HepG2 (cell line): ENCODE data around the gene LMNA. TPM values are rescaled to one million over a fixed set of nuclear protein-coding genes. Genes with fewer than 3 reads are reported as not detected.
A peak's percentile ranks its signal among the peaks of the same experiment; 100 is the strongest.

Source experiments
- ATF7-NPFF ChIP-seq: sonication (generic); formaldehyde crosslinking; IDR thresholded peaks from 2 replicates; pipeline ENCODE4 v1.8.1; 2023; ENCODE audit warnings: mild to moderate bottlenecking, low read depth, missing genetic modification reagents, moderate library complexity
- HNRNPH1 ChIP-seq: fragments of 200-400 bp; formaldehyde crosslinking; optimal IDR thresholded peaks from 2 replicates; pipeline ENCODE3; 2017; ENCODE audit warnings: mild to moderate bottlenecking, low read depth, low read length
- KDM1A ChIP-seq: IDR thresholded peaks from 2 replicates; pipeline ENCODE4 v1.6.1; 2016; ENCODE audit warnings: missing compliant biosample characterization
- MTF2 ChIP-seq: sonication (generic); formaldehyde crosslinking; IDR thresholded peaks from 2 replicates; pipeline ENCODE4 v1.5.0; 2020; ENCODE audit warnings: missing genetic modification reagents, borderline replicate concordance
- NFE2L1 ChIP-seq: sonication (generic); formaldehyde crosslinking; IDR thresholded peaks from 2 replicates; pipeline ENCODE4 v1.4.0; 2020; ENCODE audit warnings: missing genetic modification reagents, mild to moderate bottlenecking, borderline replicate concordance
- NR2F1 ChIP-seq, 2 experiments: fragments of 450-650 bp in 1 of 2; formaldehyde crosslinking in 1 of 2; IDR thresholded peaks; 2 replicates each; pipeline versions ENCODE4 v1.5.0 to v1.6.1; 2016 to 2020; ENCODE audit warnings: mild to moderate bottlenecking in 1 of 2, missing compliant biosample characterization in 1 of 2, missing genetic modification reagents in 1 of 2, moderate library complexity in 1 of 2
- NR2F2 ChIP-seq: IDR thresholded peaks from 2 replicates; pipeline ENCODE4 v1.6.1; 2012; ENCODE audit warnings: low read depth, inconsistent platforms, borderline replicate concordance
- RFXANK ChIP-seq: IDR thresholded peaks from 2 replicates; pipeline ENCODE4 v1.6.1; 2016
- SSRP1 ChIP-seq: IDR thresholded peaks from 2 replicates; pipeline ENCODE4 v1.6.1; 2016; ENCODE audit warnings: control low read depth
- ZBTB34 ChIP-seq: sonication (generic); formaldehyde crosslinking; IDR thresholded peaks from 2 replicates; pipeline ENCODE4 v1.8.0; 2022; ENCODE audit warnings: mild to moderate bottlenecking, missing genetic modification reagents
- ZBTB38 ChIP-seq: sonication (generic); formaldehyde crosslinking; IDR thresholded peaks from 2 replicates; pipeline ENCODE4 v1.5.1; 2020; ENCODE audit warnings: mild to moderate bottlenecking, missing genetic modification reagents
- ZBTB46 ChIP-seq: sonication (generic); formaldehyde crosslinking; IDR thresholded peaks from 2 replicates; pipeline ENCODE4 v1.4.0; 2020; ENCODE audit warnings: mild to moderate bottlenecking, missing genetic modification reagents, borderline replicate concordance
- ZFP90 ChIP-seq: sonication (generic); formaldehyde crosslinking; IDR thresholded peaks from 2 replicates; pipeline ENCODE4 v1.8.0; 2022; ENCODE audit warnings: missing genetic modification reagents, mild to moderate bottlenecking, inconsistent platforms, borderline replicate concordance
- ZNF101 ChIP-seq: sonication (generic); formaldehyde crosslinking; IDR thresholded peaks from 2 replicates; pipeline ENCODE4 v1.4.0; 2020; ENCODE audit warnings: mild to moderate bottlenecking, low read depth, missing genetic modification reagents, borderline replicate concordance
- ZNF136 ChIP-seq: sonication (generic); formaldehyde crosslinking; IDR thresholded peaks from 2 replicates; pipeline ENCODE4 v1.8.1; 2022; ENCODE audit warnings: low read depth, mild to moderate bottlenecking, moderate library complexity, missing genetic modification reagents
- ZNF329 ChIP-seq: sonication (generic); formaldehyde crosslinking; IDR thresholded peaks from 2 replicates; pipeline ENCODE4 v1.9.0; 2021; ENCODE audit warnings: low read depth, mild to moderate bottlenecking, missing genetic modification reagents
- ZNF430 ChIP-seq: sonication (generic); formaldehyde crosslinking; IDR thresholded peaks from 2 replicates; pipeline ENCODE4 v1.9.0; 2021; ENCODE audit warnings: mild to moderate bottlenecking, missing genetic modification reagents
- ZNF468 ChIP-seq: sonication (generic); formaldehyde crosslinking; IDR thresholded peaks from 2 replicates; pipeline ENCODE4 v1.8.0; 2022; ENCODE audit warnings: mild to moderate bottlenecking, moderate library complexity, missing genetic modification reagents
- polyA plus RNA-seq, 8 experiments: library from polyadenylated mRNA; depleted of rRNA in 3 of 8; stranded (reverse) in 7 of 8; unstranded in 1 of 8; fragments of >200 nt; fragmentation: Illumina TruSeq in 4 of 8; extraction: Trizol in 4 of 8; gene quantifications; 2 replicates each; pipeline versions ENCODE4 v1.2.1 to v1.2.3, GENCODE V29; 2011 to 2016; ENCODE audit warnings: low read depth in 4 of 8, missing spikeins in 1 of 8, mixed read lengths in 1 of 8; ENCODE audit not compliant: insufficient read depth in 1 of 8
- total RNA-seq, 5 experiments: library from RNA; depleted of rRNA; stranded (reverse); fragments of >200 nt; fragmentation: Illumina TruSeq; extraction: Trizol; gene quantifications; 2 replicates each; pipeline ENCODE4 v1.2.3, GENCODE V29; 2016; ENCODE audit warnings: low read depth in 1 of 5
- TF ChIP-seq, protein P1 (sequence below): sonication (generic); formaldehyde crosslinking; IDR thresholded peaks from 2 replicates; pipeline ENCODE4 v1.4.0; 2020; ENCODE audit warnings: missing genetic modification reagents
- TF ChIP-seq, protein P2 (sequence below): sonication (generic); formaldehyde crosslinking; IDR thresholded peaks from 2 replicates; pipeline ENCODE4 v1.5.0; 2020; ENCODE audit warnings: missing genetic modification reagents, mild to moderate bottlenecking, borderline replicate concordance
- TF ChIP-seq, protein P3 (sequence below): sonication (generic); formaldehyde crosslinking; IDR thresholded peaks from 2 replicates; pipeline ENCODE4 v1.4.0; 2020; ENCODE audit warnings: mild to moderate bottlenecking, missing genetic modification reagents
- TF ChIP-seq, protein P4 (sequence below): sonication (generic); formaldehyde crosslinking; IDR thresholded peaks from 2 replicates; pipeline ENCODE4 v1.8.1; 2023; ENCODE audit warnings: missing genetic modification reagents, mild to moderate bottlenecking, borderline replicate concordance

LMNA gene
- total and polyA plus RNA-seq, 2 of the 13 experiments (the other 11 are each of a cell fraction or from before 2014, with no cell fraction given) = 107 to 225 TPM

DNA sequence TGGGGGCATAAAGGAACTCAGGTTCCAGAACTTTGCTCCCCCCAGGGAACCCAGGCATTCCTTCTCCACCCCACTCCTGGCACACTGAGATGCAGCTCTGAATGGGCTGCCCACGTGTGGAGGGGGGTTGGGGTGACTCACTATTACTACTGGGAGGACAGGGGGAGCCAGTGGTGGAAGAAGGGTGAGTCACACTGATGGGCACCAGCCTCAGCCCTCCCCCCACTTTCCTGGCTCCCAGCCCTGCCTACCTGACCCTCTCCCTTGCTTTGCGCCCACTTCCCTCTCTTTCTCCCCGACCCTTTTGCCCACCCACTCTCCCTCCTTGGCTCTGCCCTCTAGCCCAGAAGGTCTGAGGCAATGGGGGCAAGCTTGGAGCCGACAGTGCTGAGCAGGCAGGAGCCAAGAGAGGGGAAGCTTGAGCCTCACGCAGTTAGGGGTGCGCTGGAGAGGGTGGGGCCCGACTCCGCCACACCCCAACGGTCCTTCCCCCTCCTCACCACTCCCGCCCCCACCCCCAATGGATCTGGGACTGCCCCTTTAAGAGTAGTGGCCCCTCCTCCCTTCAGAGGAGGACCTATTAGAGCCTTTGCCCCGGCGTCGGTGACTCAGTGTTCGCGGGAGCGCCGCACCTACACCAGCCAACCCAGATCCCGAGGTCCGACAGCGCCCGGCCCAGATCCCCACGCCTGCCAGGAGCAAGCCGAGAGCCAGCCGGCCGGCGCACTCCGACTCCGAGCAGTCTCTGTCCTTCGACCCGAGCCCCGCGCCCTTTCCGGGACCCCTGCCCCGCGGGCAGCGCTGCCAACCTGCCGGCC is at the start of gene LMNA (continued):
- no peak for TF ChIP-seq ZNF468 (CRISPR knock-in tag)
- no peak for TF ChIP-seq SSRP1 (CRISPR knock-in tag)
- no peak for TF ChIP-seq ZNF430 (CRISPR knock-in tag)
- no peak for TF ChIP-seq RFXANK (CRISPR knock-in tag)
- no peak for TF ChIP-seq ZNF101
- TF ChIP-seq NR2F2 = no peak
- no peak for TF ChIP-seq HNRNPH1
- no peak for TF ChIP-seq MTF2
- 0 out of 2 replicates have a peak, but pooled peaks have one; percentile 16 for TF ChIP-seq ZBTB38 (CRISPR knock-in tag)
- no peak for TF ChIP-seq NFE2L1
- TF ChIP-seq, protein P1, sequence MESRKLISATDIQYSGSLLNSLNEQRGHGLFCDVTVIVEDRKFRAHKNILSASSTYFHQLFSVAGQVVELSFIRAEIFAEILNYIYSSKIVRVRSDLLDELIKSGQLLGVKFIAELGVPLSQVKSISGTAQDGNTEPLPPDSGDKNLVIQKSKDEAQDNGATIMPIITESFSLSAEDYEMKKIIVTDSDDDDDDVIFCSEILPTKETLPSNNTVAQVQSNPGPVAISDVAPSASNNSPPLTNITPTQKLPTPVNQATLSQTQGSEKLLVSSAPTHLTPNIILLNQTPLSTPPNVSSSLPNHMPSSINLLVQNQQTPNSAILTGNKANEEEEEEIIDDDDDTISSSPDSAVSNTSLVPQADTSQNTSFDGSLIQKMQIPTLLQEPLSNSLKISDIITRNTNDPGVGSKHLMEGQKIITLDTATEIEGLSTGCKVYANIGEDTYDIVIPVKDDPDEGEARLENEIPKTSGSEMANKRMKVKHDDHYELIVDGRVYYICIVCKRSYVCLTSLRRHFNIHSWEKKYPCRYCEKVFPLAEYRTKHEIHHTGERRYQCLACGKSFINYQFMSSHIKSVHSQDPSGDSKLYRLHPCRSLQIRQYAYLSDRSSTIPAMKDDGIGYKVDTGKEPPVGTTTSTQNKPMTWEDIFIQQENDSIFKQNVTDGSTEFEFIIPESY (CRISPR knock-in tag) = no peak
- no peak for TF ChIP-seq ATF7-NPFF
- TF ChIP-seq ZFP90 (CRISPR knock-in tag) = no peak
- no peak for TF ChIP-seq ZBTB34 (CRISPR knock-in tag)
- TF ChIP-seq, protein P2, sequence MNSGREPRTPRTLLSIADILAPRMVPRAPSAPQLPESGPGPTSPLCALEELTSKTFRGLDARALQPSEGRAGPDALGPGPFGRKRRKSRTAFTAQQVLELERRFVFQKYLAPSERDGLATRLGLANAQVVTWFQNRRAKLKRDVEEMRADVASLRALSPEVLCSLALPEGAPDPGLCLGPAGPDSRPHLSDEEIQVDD = peak; percentile 46; the same call in 1 of the 2 replicates
- TF ChIP-seq ZNF329 (CRISPR knock-in tag) = peak; percentile 80
- TF ChIP-seq NR2F1 (CRISPR knock-in tag; IDR thresholded peaks at IDR 0.05) = no peak
- TF ChIP-seq ZNF136 (CRISPR knock-in tag) = no peak
- TF ChIP-seq, protein P3, sequence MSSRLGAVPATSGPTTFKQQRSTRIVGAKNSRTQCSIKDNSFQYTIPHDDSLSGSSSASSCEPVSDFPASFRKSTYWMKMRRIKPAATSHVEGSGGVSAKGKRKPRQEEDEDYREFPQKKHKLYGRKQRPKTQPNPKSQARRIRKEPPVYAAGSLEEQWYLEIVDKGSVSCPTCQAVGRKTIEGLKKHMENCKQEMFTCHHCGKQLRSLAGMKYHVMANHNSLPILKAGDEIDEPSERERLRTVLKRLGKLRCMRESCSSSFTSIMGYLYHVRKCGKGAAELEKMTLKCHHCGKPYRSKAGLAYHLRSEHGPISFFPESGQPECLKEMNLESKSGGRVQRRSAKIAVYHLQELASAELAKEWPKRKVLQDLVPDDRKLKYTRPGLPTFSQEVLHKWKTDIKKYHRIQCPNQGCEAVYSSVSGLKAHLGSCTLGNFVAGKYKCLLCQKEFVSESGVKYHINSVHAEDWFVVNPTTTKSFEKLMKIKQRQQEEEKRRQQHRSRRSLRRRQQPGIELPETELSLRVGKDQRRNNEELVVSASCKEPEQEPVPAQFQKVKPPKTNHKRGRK (CRISPR knock-in tag) = no peak
- TF ChIP-seq ZBTB46 = no peak
- no peak for TF ChIP-seq KDM1A (CRISPR knock-in tag)
- TF ChIP-seq, protein P4, sequence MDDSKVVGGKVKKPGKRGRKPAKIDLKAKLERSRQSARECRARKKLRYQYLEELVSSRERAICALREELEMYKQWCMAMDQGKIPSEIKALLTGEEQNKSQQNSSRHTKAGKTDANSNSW = no peak
